ENCODE measurements around the gene MOK.

MOK gene

DNA sequence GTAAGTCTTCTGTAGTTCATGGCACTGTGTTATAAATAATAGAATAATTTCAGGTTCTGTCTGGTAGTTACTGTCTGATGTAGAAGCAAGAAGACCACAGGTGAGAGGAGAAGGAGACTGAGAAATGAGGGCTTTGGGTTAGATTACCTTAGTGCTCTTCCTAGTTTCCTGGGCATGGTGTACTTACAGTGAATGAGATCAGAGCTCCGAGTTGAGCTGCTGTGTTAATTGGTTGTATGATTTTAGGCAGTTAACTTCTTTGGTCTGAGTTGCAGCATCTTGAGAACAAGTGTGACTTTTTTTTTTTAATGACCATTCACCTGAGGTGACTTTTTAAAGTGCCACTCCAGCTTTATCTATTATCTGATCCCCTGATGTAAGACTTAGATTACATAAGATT is 123.8 kb downstream of the MOK start:
- DNase-seq (ENCODE audit: low read depth, low spot score): no peak

- no peak for DNase-seq (ENCODE audit: low read depth, low spot score)
Observed at GRCh38 chr14:102180248-102180998, 124.5 kb downstream of the MOK start.

Measured in astrocyte of the hippocampus (primary cell).